Neuron (in vitro differentiated cells): ENCODE data around the gene BMAL1.

ENCODE experiments used
- H2AFZ ChIP-seq: one replicate; pipeline ENCODE4 v1.6.1; 2013; ENCODE audit warnings: low read depth, mild to moderate bottlenecking, inconsistent platforms, low read length, moderate library complexity
- H3K27me3 ChIP-seq: one replicate; pipeline ENCODE4 v1.6.1; 2013; ENCODE audit warnings: low read length; ENCODE audit not compliant: insufficient read depth
- H3K36me3 ChIP-seq: one replicate; pipeline ENCODE4 v1.6.1; 2013; ENCODE audit warnings: low read length; ENCODE audit not compliant: insufficient read depth
- H3K4me1 ChIP-seq: one replicate; pipeline ENCODE4 v1.6.1; 2013; ENCODE audit warnings: low read length; ENCODE audit not compliant: insufficient read depth
- H3K4me3 ChIP-seq: 2 replicates; pipeline ENCODE4 v1.5.1; 2013; ENCODE audit warnings: mild to moderate bottlenecking, low read length, moderate library complexity
- H3K9me3 ChIP-seq: one replicate; pipeline ENCODE4 v1.6.1; 2013; ENCODE audit warnings: low read length

Gene BMAL1

GRCh38 chr11:13318498-13319295, 41.1 kb downstream of the BMAL1 start:
- H3K9me3 ChIP-seq = no peaks in the 10 kb centered on the region
- no peak overlapping the region for H3K4me3 ChIP-seq
- no peaks in the 10 kb centered on the region for H3K36me3 ChIP-seq
- H3K4me1 ChIP-seq = peaks cover 6% of the 10 kb centered on the region
- no peaks in the 10 kb centered on the region for H3K27me3 ChIP-seq
- no peak overlapping the region for H2AFZ ChIP-seq

GRCh38 chr11:13320688-13321087, 43.1 kb downstream of the BMAL1 start:
- H2AFZ ChIP-seq = no peak overlapping the region
- no peaks in the 10 kb centered on the region for H3K9me3 ChIP-seq
- H3K4me3 ChIP-seq = no peak overlapping the region
- peaks cover 6% of the 10 kb centered on the region for H3K4me1 ChIP-seq
- H3K36me3 ChIP-seq = no peaks in the 10 kb centered on the region
- no peaks in the 10 kb centered on the region for H3K27me3 ChIP-seq

- Histone ChIP-seq H3K27me3 (no peaks in the 10 kb centered on the region), H3K36me3 (no peaks in the 10 kb centered on the region), H3K4me1 (peaks cover 6% of the 10 kb centered on the region), H3K4me3 (no peak overlapping the region), H3K9me3 (no peaks in the 10 kb centered on the region), H2AFZ (no peak overlapping the region)
Measured at GRCh38 chr11:13321431-13321830, 43.8 kb downstream of the BMAL1 start.

GRCh38 chr11:13324141-13324540, 46.6 kb downstream of the BMAL1 start:
- no peak overlapping the region for H2AFZ ChIP-seq
- no peaks in the 10 kb centered on the region for H3K9me3 ChIP-seq
- H3K4me1 ChIP-seq = peaks cover 19% of the 10 kb centered on the region
- H3K36me3 ChIP-seq = no peaks in the 10 kb centered on the region
- H3K27me3 ChIP-seq = no peaks in the 10 kb centered on the region
- no peak overlapping the region for H3K4me3 ChIP-seq

- Histone ChIP-seq H3K9me3 (no peaks in the 10 kb centered on the region), H3K27me3 (no peaks in the 10 kb centered on the region), H3K4me3 (no peak overlapping the region), H2AFZ (no peak overlapping the region), H3K36me3 (no peaks in the 10 kb centered on the region), H3K4me1 (peaks cover 25% of the 10 kb centered on the region)
Measured at GRCh38 chr11:13324709-13325108, 47.1 kb downstream of the BMAL1 start.

- Histone ChIP-seq H3K4me1 (peaks cover 31% of the 10 kb centered on the region), H2AFZ (no peak overlapping the region), H3K27me3 (no peaks in the 10 kb centered on the region), H3K36me3 (no peaks in the 10 kb centered on the region), H3K9me3 (no peaks in the 10 kb centered on the region), H3K4me3 (no peak overlapping the region)
Measured at GRCh38 chr11:13327421-13327820, 49.8 kb downstream of the BMAL1 start.

- no peak overlapping the region for H3K4me3 ChIP-seq
- no peaks in the 10 kb centered on the region for H3K9me3 ChIP-seq
- H3K36me3 ChIP-seq = no peaks in the 10 kb centered on the region
- H3K4me1 ChIP-seq = peaks cover 31% of the 10 kb centered on the region
- no peak overlapping the region for H2AFZ ChIP-seq
- no peaks in the 10 kb centered on the region for H3K27me3 ChIP-seq
Measured at GRCh38 chr11:13328286-13328685, 50.7 kb downstream of the BMAL1 start.

GRCh38 chr11:13329670-13330356, 52.2 kb downstream of the BMAL1 start:
- no peak overlapping the region for H2AFZ ChIP-seq
- H3K36me3 ChIP-seq = no peaks in the 10 kb centered on the region
- no peaks in the 10 kb centered on the region for H3K27me3 ChIP-seq
- H3K4me3 ChIP-seq = no peak overlapping the region
- no peaks in the 10 kb centered on the region for H3K9me3 ChIP-seq
- peaks cover 31% of the 10 kb centered on the region for H3K4me1 ChIP-seq

GRCh38 chr11:13332124-13332523, 54.5 kb downstream of the BMAL1 start:
- H3K4me1 ChIP-seq = peaks cover 31% of the 10 kb centered on the region

GRCh38 chr11:13333456-13333957, 55.9 kb downstream of the BMAL1 start:
- Histone ChIP-seq H3K27me3 (no peaks in the 10 kb centered on the region), H3K36me3 (no peaks in the 10 kb centered on the region), H2AFZ (no peak overlapping the region), H3K4me3 (no peak overlapping the region), H3K4me1 (peaks cover 18% of the 10 kb centered on the region), H3K9me3 (no peaks in the 10 kb centered on the region)

More at GRCh38 chr11:13332124-13332523, 54.5 kb downstream of the BMAL1 start:
- Histone ChIP-seq H3K36me3 (no peaks in the 10 kb centered on the region), H3K4me3 (no peak overlapping the region), H3K27me3 (no peaks in the 10 kb centered on the region), H3K9me3 (no peaks in the 10 kb centered on the region), H2AFZ (no peak overlapping the region)

GRCh38 chr11:13334034-13334786, 56.6 kb downstream of the BMAL1 start:
- H2AFZ ChIP-seq = no peak overlapping the region
- H3K36me3 ChIP-seq = no peaks in the 10 kb centered on the region
- no peaks in the 10 kb centered on the region for H3K9me3 ChIP-seq

GRCh38 chr11:13335319-13335718, 57.7 kb downstream of the BMAL1 start:
- no peak overlapping the region for H3K4me3 ChIP-seq
- no peak overlapping the region for H2AFZ ChIP-seq
- peaks cover under 1% of the 10 kb centered on the region for H3K4me1 ChIP-seq
- no peaks in the 10 kb centered on the region for H3K27me3 ChIP-seq
- no peaks in the 10 kb centered on the region for H3K9me3 ChIP-seq
- no peaks in the 10 kb centered on the region for H3K36me3 ChIP-seq

More at GRCh38 chr11:13334034-13334786, 56.6 kb downstream of the BMAL1 start:
- no peaks in the 10 kb centered on the region for H3K27me3 ChIP-seq
- H3K4me3 ChIP-seq = no peak overlapping the region
- H3K4me1 ChIP-seq = peaks cover 11% of the 10 kb centered on the region
